Measurements from ENCODE around the gene CEP85L. TPM values are rescaled to one million over a fixed set of nuclear protein-coding genes. Genes with fewer than 3 reads are reported as not detected.

The CEP85L gene
- total RNA-seq, 1 donor from 2014 or later, result 21.8 TPM

GRCh38 chr6:118645395-118645794 is 6.0 kb downstream of the CEP85L start:
- no peaks in the 10 kb centered on the region for H3K9me3 Mint-ChIP-seq
- ATAC-seq (ENCODE audit: low read depth) (no peak), DNase-seq (no peak)
- ChIA-PET CTCF (no interaction called here), POLR2A (interaction anchor here (0.7 kb wide), 1 partner anchor 9 kb away, joined by 3 read pairs; no protein-coding TSS in a partner anchor)
- H3K4me1 Mint-ChIP-seq, result peaks cover 25% of the 10 kb centered on the region
- intact Hi-C loops (cut with micrococcal nuclease), result no loop called here
- no peaks in the 10 kb centered on the region for H3K36me3 Mint-ChIP-seq (ENCODE audit: low read depth)
- H3K27me3 Mint-ChIP-seq, result no peaks in the 10 kb centered on the region
- TF ChIP-seq CTCF (IDR thresholded peaks at IDR 0.05), result no peak
- no peak overlapping the region for H3K27ac Mint-ChIP-seq
- H3K4me3 Mint-ChIP-seq, result no peak overlapping the region

- intact Hi-C loops (cut with micrococcal nuclease), result no loop called here
- no peak overlapping the region for H3K4me3 Mint-ChIP-seq
- ChIA-PET POLR2A (interaction anchor here (0.6 kb wide), 1 partner anchor 66 kb away, joined by 3 read pairs; no protein-coding TSS in a partner anchor), CTCF (no interaction called here)
- ATAC-seq (ENCODE audit: low read depth) (no peak), DNase-seq (no peak)
- peaks cover 24% of the 10 kb centered on the region for H3K4me1 Mint-ChIP-seq
- TF ChIP-seq CTCF (IDR thresholded peaks at IDR 0.05), result no peak
- H3K27me3 Mint-ChIP-seq, result no peaks in the 10 kb centered on the region
- H3K27ac Mint-ChIP-seq, result peak overlapping the region; percentile 14
- H3K36me3 Mint-ChIP-seq (ENCODE audit: low read depth), result no peaks in the 10 kb centered on the region
- H3K9me3 Mint-ChIP-seq, result no peaks in the 10 kb centered on the region
Measured at GRCh38 chr6:118644007-118644406, 7.4 kb downstream of the CEP85L start.

- CTCF ChIA-PET, result no interaction called here
Measured at GRCh38 chr6:118641042-118641441, 10.3 kb downstream of the CEP85L start.

GRCh38 chr6:118639054-118639964 is 12.1 kb downstream of the CEP85L start:
- CTCF ChIA-PET, result interaction anchor here (1.3 kb wide), 1 partner anchor 75 kb away, joined by 7 read pairs; no protein-coding TSS in a partner anchor
- Mint-ChIP-seq H3K4me1 (peaks cover 27% of the 10 kb centered on the region), H3K36me3 (ENCODE audit: low read depth) (peaks cover 2% of the 10 kb centered on the region), H3K9me3 (no peaks in the 10 kb centered on the region), H3K27ac (peak overlapping the region; percentile 8), H3K4me3 (no peak overlapping the region), H3K27me3 (no peaks in the 10 kb centered on the region)
- TF ChIP-seq CTCF (IDR thresholded peaks at IDR 0.05), result no peak
- POLR2A ChIA-PET, result interaction anchor here (1.0 kb wide), 1 partner anchor 11 kb away, joined by 3 read pairs; no protein-coding TSS in a partner anchor
- no peak for DNase-seq
- intact Hi-C loops (cut with micrococcal nuclease), result no loop called here
- no peak for ATAC-seq (ENCODE audit: low read depth)

More at GRCh38 chr6:118641042-118641441, 10.3 kb downstream of the CEP85L start:
- no peak overlapping the region for H3K27ac Mint-ChIP-seq
- peaks cover 25% of the 10 kb centered on the region for H3K4me1 Mint-ChIP-seq
- POLR2A ChIA-PET, result no interaction called here
- no peak overlapping the region for H3K4me3 Mint-ChIP-seq
- no peaks in the 10 kb centered on the region for H3K27me3 Mint-ChIP-seq
- intact Hi-C loops (cut with micrococcal nuclease), result no loop called here
- no peak for TF ChIP-seq CTCF (IDR thresholded peaks at IDR 0.05)
- DNase-seq, result no peak
- no peaks in the 10 kb centered on the region for H3K9me3 Mint-ChIP-seq
- H3K36me3 Mint-ChIP-seq (ENCODE audit: low read depth), result peaks cover under 1% of the 10 kb centered on the region
- ATAC-seq (ENCODE audit: low read depth), result no peak

- ATAC-seq (ENCODE audit: low read depth), result no peak
- ChIA-PET POLR2A (no interaction called here), CTCF (interaction anchor here (0.6 kb wide), 1 partner anchor 633 kb away, joined by 3 read pairs; no protein-coding TSS in a partner anchor)
- peaks cover 2% of the 10 kb centered on the region for H3K36me3 Mint-ChIP-seq (ENCODE audit: low read depth)
- H3K27ac Mint-ChIP-seq, result no peak overlapping the region
- intact Hi-C loops (cut with micrococcal nuclease), result no loop called here
- no peak overlapping the region for H3K4me3 Mint-ChIP-seq
- DNase-seq, result no peak
- TF ChIP-seq CTCF (IDR thresholded peaks at IDR 0.05), result no peak
- no peaks in the 10 kb centered on the region for H3K27me3 Mint-ChIP-seq
- peaks cover 23% of the 10 kb centered on the region for H3K4me1 Mint-ChIP-seq
- no peaks in the 10 kb centered on the region for H3K9me3 Mint-ChIP-seq
Measured at GRCh38 chr6:118638288-118638687, 13.1 kb downstream of the CEP85L start.

All from activated B cell treated with CpG ODN at 0.5 μM for 24 hours (primary cell).